HepG2 (cell line): Measurements from ENCODE around the gene ARRDC1. TPM values are rescaled to one million over a fixed set of nuclear protein-coding genes. Genes with fewer than 3 reads are reported as not detected.

ENCODE experiments used
- ARNTL ChIP-seq: sonication (generic); formaldehyde crosslinking; IDR thresholded peaks from 2 replicates; pipeline ENCODE4 v1.4.0; 2020; ENCODE audit warnings: mild to moderate bottlenecking, missing genetic modification reagents
- ATRX ChIP-seq: sonication (generic); formaldehyde crosslinking; IDR thresholded peaks from 2 replicates; pipeline ENCODE4 v1.4.0; 2020; ENCODE audit warnings: missing genetic modification reagents, borderline replicate concordance
- GABPB1 ChIP-seq: IDR thresholded peaks from 2 replicates; pipeline ENCODE4 v1.6.1; 2016; ENCODE audit warnings: mild to moderate bottlenecking, missing genetic modification reagents, moderate library complexity, missing compliant biosample characterization
- MTA3 ChIP-seq: sonication (generic); formaldehyde crosslinking; IDR thresholded peaks from 2 replicates; pipeline ENCODE4 v1.4.0; 2020; ENCODE audit warnings: missing genetic modification reagents
- NKX3-1 ChIP-seq: sonication (generic); formaldehyde crosslinking; IDR thresholded peaks from 2 replicates; pipeline ENCODE4 v1.5.0; 2020; ENCODE audit warnings: missing genetic modification reagents
- ONECUT2 ChIP-seq: sonication (generic); formaldehyde crosslinking; IDR thresholded peaks from 2 replicates; pipeline ENCODE4 v1.4.0; 2020; ENCODE audit warnings: missing genetic modification reagents
- POLR2AphosphoS5 ChIP-seq: IDR thresholded peaks from 2 replicates; pipeline ENCODE4 v1.6.1; 2012; ENCODE audit warnings: low read depth, low read length
- TRIM24 ChIP-seq: sonication (generic); formaldehyde crosslinking; IDR thresholded peaks from 2 replicates; pipeline ENCODE4 v1.8.0; 2022; ENCODE audit warnings: mild to moderate bottlenecking, missing genetic modification reagents
- ZBTB8A ChIP-seq: sonication (generic); formaldehyde crosslinking; IDR thresholded peaks from 2 replicates; pipeline ENCODE4 v1.4.0; 2020; ENCODE audit warnings: mild to moderate bottlenecking, low read depth, missing genetic modification reagents, borderline replicate concordance
- ZNF333 ChIP-seq: sonication (generic); formaldehyde crosslinking; IDR thresholded peaks from 2 replicates; pipeline ENCODE4 v1.4.0; 2020; ENCODE audit warnings: mild to moderate bottlenecking, missing genetic modification reagents, borderline replicate concordance
- ZNF550 ChIP-seq: sonication (generic); formaldehyde crosslinking; IDR thresholded peaks from 2 replicates; pipeline ENCODE4 v1.4.0; 2020; ENCODE audit warnings: mild to moderate bottlenecking, missing genetic modification reagents, borderline replicate concordance
- ZNF737 ChIP-seq: sonication (generic); formaldehyde crosslinking; IDR thresholded peaks from 2 replicates; pipeline ENCODE4 v1.5.0; 2020; ENCODE audit warnings: missing genetic modification reagents, mild to moderate bottlenecking, borderline replicate concordance
- polyA plus RNA-seq, 8 experiments: library from polyadenylated mRNA; depleted of rRNA in 3 of 8; stranded (reverse) in 7 of 8; unstranded in 1 of 8; fragments of >200 nt; fragmentation: Illumina TruSeq in 4 of 8; extraction: Trizol in 4 of 8; gene quantifications; 2 replicates each; pipeline versions ENCODE4 v1.2.1 to v1.2.3, GENCODE V29; 2011 to 2016; ENCODE audit warnings: low read depth in 4 of 8, missing spikeins in 1 of 8, mixed read lengths in 1 of 8; ENCODE audit not compliant: insufficient read depth in 1 of 8
- total RNA-seq, 5 experiments: library from RNA; depleted of rRNA; stranded (reverse); fragments of >200 nt; fragmentation: Illumina TruSeq; extraction: Trizol; gene quantifications; 2 replicates each; pipeline ENCODE4 v1.2.3, GENCODE V29; 2016; ENCODE audit warnings: low read depth in 1 of 5
- TF ChIP-seq, protein P1 (sequence below): sonication (generic); formaldehyde crosslinking; IDR thresholded peaks from 2 replicates; pipeline ENCODE4 v1.8.1; 2023; ENCODE audit warnings: missing genetic modification reagents, inconsistent platforms, borderline replicate concordance
- TF ChIP-seq, protein P2 (sequence below): sonication (generic); formaldehyde crosslinking; IDR thresholded peaks from 2 replicates; pipeline ENCODE4 v1.8.0; 2022; ENCODE audit warnings: mild to moderate bottlenecking, missing genetic modification reagents, borderline replicate concordance
- TF ChIP-seq, protein P3 (sequence below): sonication (generic); formaldehyde crosslinking; IDR thresholded peaks from 2 replicates; pipeline ENCODE4 v1.4.0; 2020; ENCODE audit warnings: missing genetic modification reagents, borderline replicate concordance
- TF ChIP-seq, protein P4 (sequence below): sonication (generic); formaldehyde crosslinking; IDR thresholded peaks from 2 replicates; pipeline ENCODE4 v1.4.0; 2020; ENCODE audit warnings: low read depth, missing genetic modification reagents

Gene ARRDC1
- total and polyA plus RNA-seq, 2 of the 13 experiments (the other 11 are each of a cell fraction or from before 2014, with no cell fraction given): 21.7 to 44.4 TPM

DNA sequence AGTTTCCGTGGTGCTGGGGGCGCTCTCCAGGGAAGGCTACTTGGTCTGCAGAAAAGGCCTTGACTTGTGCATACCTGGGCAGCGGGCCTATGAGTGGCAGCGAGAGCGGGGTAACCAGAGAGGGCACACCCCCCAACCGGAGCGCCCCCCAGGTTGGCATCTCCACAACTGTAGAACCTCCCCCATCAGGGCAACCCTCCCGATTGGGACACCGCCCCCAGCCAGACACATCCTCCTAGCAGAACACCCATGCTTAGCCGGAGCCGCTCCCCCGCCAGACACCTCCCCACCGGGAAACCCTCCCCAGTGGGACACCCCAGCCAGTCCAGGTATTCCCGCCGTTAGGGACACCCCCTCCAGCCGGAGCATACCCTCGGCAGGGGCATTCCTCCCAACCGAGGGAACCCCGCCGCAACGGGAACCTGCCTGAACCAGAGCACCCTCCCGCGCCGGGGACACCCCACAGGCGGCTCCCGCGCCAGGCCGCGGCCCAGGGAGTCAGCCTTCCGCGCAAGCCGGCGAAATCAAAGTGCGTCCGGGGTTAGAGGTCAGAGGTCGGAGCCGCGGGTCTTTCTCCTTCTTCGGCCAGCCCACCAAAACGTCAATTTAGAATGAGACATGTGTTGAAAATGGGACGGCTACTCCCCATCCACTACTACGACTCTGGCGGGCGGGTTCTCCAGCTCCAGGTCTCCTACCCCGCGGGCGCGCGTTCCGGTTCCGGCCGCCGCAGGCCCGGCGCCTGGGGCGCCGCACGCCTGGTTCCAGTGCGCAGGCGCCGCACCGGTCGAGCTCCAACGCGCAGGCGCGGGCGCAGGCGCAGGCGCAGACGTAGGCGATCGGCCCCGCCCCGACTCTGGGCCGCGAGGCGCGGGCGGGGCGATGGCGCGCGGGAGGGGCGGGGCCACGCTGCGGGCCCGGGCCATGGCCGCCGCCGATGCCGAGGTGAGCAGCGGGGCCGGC lies 12.9 kb downstream of the ARRDC1 start, which contains the start of gene EHMT1 (continued):
- TF ChIP-seq, protein P1, sequence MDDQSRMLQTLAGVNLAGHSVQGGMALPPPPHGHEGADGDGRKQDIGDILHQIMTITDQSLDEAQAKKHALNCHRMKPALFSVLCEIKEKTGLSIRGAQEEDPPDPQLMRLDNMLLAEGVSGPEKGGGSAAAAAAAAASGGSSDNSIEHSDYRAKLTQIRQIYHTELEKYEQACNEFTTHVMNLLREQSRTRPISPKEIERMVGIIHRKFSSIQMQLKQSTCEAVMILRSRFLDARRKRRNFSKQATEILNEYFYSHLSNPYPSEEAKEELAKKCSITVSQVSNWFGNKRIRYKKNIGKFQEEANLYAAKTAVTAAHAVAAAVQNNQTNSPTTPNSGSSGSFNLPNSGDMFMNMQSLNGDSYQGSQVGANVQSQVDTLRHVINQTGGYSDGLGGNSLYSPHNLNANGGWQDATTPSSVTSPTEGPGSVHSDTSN: no peak
- 0 out of 2 replicates have a peak, but pooled peaks have one; percentile 13 for TF ChIP-seq NKX3-1
- peak; percentile 62 for TF ChIP-seq POLR2AphosphoS5
- TF ChIP-seq ZBTB8A (CRISPR knock-in tag): no peak
- TF ChIP-seq MTA3 (CRISPR knock-in tag): no peak
- TF ChIP-seq TRIM24: no peak
- TF ChIP-seq ZNF550 (CRISPR knock-in tag): peak; percentile 38; the same call in 1 of the 2 replicates
- no peak for TF ChIP-seq ZNF333
- TF ChIP-seq, protein P2, sequence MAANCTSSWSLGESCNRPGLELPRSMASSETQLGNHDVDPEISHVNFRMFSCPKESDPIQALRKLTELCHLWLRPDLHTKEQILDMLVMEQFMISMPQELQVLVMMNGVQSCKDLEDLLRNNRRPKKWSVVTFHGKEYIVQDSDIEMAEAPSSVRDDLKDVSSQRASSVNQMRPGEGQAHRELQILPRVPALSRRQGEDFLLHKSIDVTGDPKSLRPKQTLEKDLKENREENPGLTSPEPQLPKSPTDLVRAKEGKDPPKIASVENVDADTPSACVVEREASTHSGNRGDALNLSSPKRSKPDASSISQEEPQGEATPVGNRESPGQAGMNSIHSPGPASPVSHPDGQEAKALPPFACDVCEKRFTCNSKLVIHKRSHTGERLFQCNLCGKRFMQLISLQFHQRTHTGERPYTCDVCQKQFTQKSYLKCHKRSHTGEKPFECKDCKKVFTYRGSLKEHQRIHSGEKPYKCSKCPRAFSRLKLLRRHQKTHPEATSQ (CRISPR knock-in tag): no peak
- TF ChIP-seq, protein P3, sequence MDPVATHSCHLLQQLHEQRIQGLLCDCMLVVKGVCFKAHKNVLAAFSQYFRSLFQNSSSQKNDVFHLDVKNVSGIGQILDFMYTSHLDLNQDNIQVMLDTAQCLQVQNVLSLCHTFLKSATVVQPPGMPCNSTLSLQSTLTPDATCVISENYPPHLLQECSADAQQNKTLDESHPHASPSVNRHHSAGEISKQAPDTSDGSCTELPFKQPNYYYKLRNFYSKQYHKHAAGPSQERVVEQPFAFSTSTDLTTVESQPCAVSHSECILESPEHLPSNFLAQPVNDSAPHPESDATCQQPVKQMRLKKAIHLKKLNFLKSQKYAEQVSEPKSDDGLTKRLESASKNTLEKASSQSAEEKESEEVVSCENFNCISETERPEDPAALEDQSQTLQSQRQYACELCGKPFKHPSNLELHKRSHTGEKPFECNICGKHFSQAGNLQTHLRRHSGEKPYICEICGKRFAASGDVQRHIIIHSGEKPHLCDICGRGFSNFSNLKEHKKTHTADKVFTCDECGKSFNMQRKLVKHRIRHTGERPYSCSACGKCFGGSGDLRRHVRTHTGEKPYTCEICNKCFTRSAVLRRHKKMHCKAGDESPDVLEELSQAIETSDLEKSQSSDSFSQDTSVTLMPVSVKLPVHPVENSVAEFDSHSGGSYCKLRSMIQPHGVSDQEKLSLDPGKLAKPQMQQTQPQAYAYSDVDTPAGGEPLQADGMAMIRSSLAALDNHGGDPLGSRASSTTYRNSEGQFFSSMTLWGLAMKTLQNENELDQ (CRISPR knock-in tag): no peak
- TF ChIP-seq, protein P4, sequence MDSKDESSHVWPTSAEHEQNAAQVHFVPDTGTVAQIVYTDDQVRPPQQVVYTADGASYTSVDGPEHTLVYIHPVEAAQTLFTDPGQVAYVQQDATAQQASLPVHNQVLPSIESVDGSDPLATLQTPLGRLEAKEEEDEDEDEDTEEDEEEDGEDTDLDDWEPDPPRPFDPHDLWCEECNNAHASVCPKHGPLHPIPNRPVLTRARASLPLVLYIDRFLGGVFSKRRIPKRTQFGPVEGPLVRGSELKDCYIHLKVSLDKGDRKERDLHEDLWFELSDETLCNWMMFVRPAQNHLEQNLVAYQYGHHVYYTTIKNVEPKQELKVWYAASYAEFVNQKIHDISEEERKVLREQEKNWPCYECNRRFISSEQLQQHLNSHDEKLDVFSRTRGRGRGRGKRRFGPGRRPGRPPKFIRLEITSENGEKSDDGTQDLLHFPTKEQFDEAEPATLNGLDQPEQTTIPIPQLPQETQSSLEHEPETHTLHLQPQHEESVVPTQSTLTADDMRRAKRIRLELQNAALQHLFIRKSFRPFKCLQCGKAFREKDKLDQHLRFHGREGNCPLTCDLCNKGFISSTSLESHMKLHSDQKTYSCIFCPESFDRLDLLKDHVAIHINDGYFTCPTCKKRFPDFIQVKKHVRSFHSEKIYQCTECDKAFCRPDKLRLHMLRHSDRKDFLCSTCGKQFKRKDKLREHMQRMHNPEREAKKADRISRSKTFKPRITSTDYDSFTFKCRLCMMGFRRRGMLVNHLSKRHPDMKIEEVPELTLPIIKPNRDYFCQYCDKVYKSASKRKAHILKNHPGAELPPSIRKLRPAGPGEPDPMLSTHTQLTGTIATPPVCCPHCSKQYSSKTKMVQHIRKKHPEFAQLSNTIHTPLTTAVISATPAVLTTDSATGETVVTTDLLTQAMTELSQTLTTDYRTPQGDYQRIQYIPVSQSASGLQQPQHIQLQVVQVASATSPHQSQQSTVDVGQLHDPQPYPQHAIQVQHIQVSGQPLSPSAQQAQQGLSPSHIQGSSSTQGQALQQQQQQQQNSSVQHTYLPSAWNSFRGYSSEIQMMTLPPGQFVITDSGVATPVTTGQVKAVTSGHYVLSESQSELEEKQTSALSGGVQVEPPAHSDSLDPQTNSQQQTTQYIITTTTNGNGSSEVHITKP: no peak
- TF ChIP-seq ATRX (CRISPR knock-in tag): no peak
- TF ChIP-seq ARNTL (CRISPR knock-in tag): no peak; the same call in 1 of the 2 replicates
- TF ChIP-seq ONECUT2 (CRISPR knock-in tag): no peak
- peak; percentile 95 for TF ChIP-seq GABPB1 (CRISPR knock-in tag)
- no peak for TF ChIP-seq ZNF737 (CRISPR knock-in tag)
